ENCODE measurements around the gene FLRT2. TPM values are rescaled to one million over a fixed set of nuclear protein-coding genes. Genes with fewer than 3 reads are reported as not detected.

FLRT2 gene
- polyA plus RNA-seq, 1 donor (not counting 4 experiments of a cell fraction or from before 2014, with no cell fraction given), result 69.2 TPM

DNA sequence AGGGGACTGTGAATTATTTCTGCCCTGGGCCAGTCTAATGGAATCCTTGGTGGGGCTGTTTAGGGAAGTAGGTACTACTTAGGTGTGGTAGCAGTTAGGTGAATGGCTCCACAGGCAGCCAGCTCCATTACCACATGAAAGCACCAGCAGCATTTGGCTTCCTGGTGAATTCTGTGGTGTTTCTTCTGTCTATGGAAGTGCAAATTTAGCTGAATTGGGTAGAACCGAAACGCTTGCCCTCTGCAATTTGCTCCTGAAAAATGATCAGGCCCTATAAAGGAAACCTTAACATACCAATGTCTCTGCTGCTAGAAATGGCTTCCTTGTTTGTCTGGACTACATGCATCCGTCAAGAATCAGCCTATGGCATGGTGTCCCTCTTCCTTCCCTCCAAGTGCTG is 16.4 kb downstream of the FLRT2 start:
- no peak overlapping the region for H3K4me3 ChIP-seq (ENCODE audit: control insufficient read depth in 2 of 3, extremely low read depth in 1 of 3, insufficient read depth in 2 of 3, low read depth in 1 of 3, low read length in 3 of 3)
- H4K20me1 ChIP-seq (ENCODE audit: control insufficient read depth, extremely low read depth, insufficient read depth, low read length), result no peaks in the 10 kb centered on the region
- DNase-seq (ENCODE audit: low read depth, low spot score), result no peak
- no peaks in the 10 kb centered on the region for H3K4me1 ChIP-seq (ENCODE audit: control insufficient read depth, extremely low read depth, insufficient read depth, low read length)
- no peaks in the 10 kb centered on the region for H3K9me1 ChIP-seq (ENCODE audit: control insufficient read depth, extremely low read depth, insufficient read depth, low read length)
- no peaks in the 10 kb centered on the region for H3K27me3 ChIP-seq (ENCODE audit: control insufficient read depth, extremely low read depth, insufficient read depth, low read length)
- no peak overlapping the region for H2AFZ ChIP-seq (ENCODE audit: control insufficient read depth, low read length)
- no peak overlapping the region for H3K9ac ChIP-seq (ENCODE audit: control insufficient read depth, extremely low read depth, insufficient read depth, low read length)
- TF ChIP-seq EZH2 (IDR thresholded peaks at IDR 0.05; ENCODE audit: low read length), result no peak
- TF ChIP-seq CTCF (optimal IDR thresholded peaks at IDR 0.05 in 1 of 3, IDR thresholded peaks at IDR 0.05 in 1 of 3, conservative IDR thresholded peaks at IDR 0.05 in 1 of 3; ENCODE audit: extremely low read depth in 1 of 3, insufficient read depth in 2 of 3, low read length in 3 of 3), result no peak
- no peaks in the 10 kb centered on the region for H3K9me3 ChIP-seq (ENCODE audit: control insufficient read depth, low read depth, low read length)
- H3K4me2 ChIP-seq (ENCODE audit: control insufficient read depth, extremely low read depth, insufficient read depth, low read depth, low read length), result no peak overlapping the region
- dilution Hi-C loops (cut with MboI; ENCODE audit: extremely low pct_ligation_motif_present, low sequenced_read_pairs), result no loop called here
- H3K79me2 ChIP-seq (ENCODE audit: control insufficient read depth, insufficient read depth, low read length), result peaks cover 82% of the 10 kb centered on the region
- H3K27ac ChIP-seq (ENCODE audit: control insufficient read depth, insufficient read depth, low read length), result no peak overlapping the region
- peaks cover 21 to 40% of the 10 kb centered on the region in 2 experiments for H3K36me3 ChIP-seq (ENCODE audit: control insufficient read depth in 2 of 2, extremely low read depth in 1 of 2, insufficient read depth in 2 of 2, low read length in 2 of 2)
- peak; percentile 9 for FAIRE-seq

GRCh38 chr14:85549697-85550096 is 19.8 kb downstream of the FLRT2 start:
- Histone ChIP-seq H3K27ac (ENCODE audit: control insufficient read depth, insufficient read depth, low read length) (no peak overlapping the region), H3K79me2 (ENCODE audit: control insufficient read depth, insufficient read depth, low read length) (peaks cover 65% of the 10 kb centered on the region), H3K36me3 (ENCODE audit: control insufficient read depth in 2 of 2, extremely low read depth in 1 of 2, insufficient read depth in 2 of 2, low read length in 2 of 2) (peaks cover 14 to 22% of the 10 kb centered on the region in 2 experiments), H3K4me1 (ENCODE audit: control insufficient read depth, extremely low read depth, insufficient read depth, low read length) (peaks cover 2% of the 10 kb centered on the region), H3K9ac (ENCODE audit: control insufficient read depth, extremely low read depth, insufficient read depth, low read length) (no peak overlapping the region), H2AFZ (ENCODE audit: control insufficient read depth, low read length) (no peak overlapping the region), H3K9me1 (ENCODE audit: control insufficient read depth, extremely low read depth, insufficient read depth, low read length) (no peaks in the 10 kb centered on the region), H3K27me3 (ENCODE audit: control insufficient read depth, extremely low read depth, insufficient read depth, low read length) (no peaks in the 10 kb centered on the region), H3K4me2 (ENCODE audit: control insufficient read depth, extremely low read depth, insufficient read depth, low read depth, low read length) (no peak overlapping the region), H3K4me3 (ENCODE audit: control insufficient read depth in 2 of 3, extremely low read depth in 1 of 3, insufficient read depth in 2 of 3, low read depth in 1 of 3, low read length in 3 of 3) (no peak overlapping the region), H4K20me1 (ENCODE audit: control insufficient read depth, extremely low read depth, insufficient read depth, low read length) (no peaks in the 10 kb centered on the region), H3K9me3 (ENCODE audit: control insufficient read depth, low read depth, low read length) (no peaks in the 10 kb centered on the region)
- no peak for FAIRE-seq
- TF ChIP-seq CTCF (optimal IDR thresholded peaks at IDR 0.05 in 1 of 3, IDR thresholded peaks at IDR 0.05 in 1 of 3, conservative IDR thresholded peaks at IDR 0.05 in 1 of 3; ENCODE audit: extremely low read depth in 1 of 3, insufficient read depth in 2 of 3, low read length in 3 of 3) (no peak), EZH2 (IDR thresholded peaks at IDR 0.05; ENCODE audit: low read length) (no peak)
- dilution Hi-C loops (cut with MboI; ENCODE audit: extremely low pct_ligation_motif_present, low sequenced_read_pairs), result no loop called here
- no peak for DNase-seq (ENCODE audit: low read depth, low spot score)
